Measurements from ENCODE around the gene CEP78.

Gene CEP78

GRCh38 chr9:78297672-78297961 is 61.7 kb downstream of the CEP78 start:
- Histone ChIP-seq H3K9me3 (ENCODE audit: control insufficient read depth, low read length) (no peaks in the 10 kb centered on the region), H3K4me2 (ENCODE audit: low read length) (peak overlapping the region; percentile 91), H3K27ac (no peak overlapping the region), H3K79me2 (no peaks in the 10 kb centered on the region), H3K4me1 (no peaks in the 10 kb centered on the region), H2AFZ (peak overlapping the region; percentile 61), H3K9ac (no peak overlapping the region), H3K27me3 (ENCODE audit: control insufficient read depth, insufficient read depth, low read length) (no peaks in the 10 kb centered on the region), H3K4me3 (ENCODE audit: low read depth, low read length) (peak overlapping the region; percentile 61), H3K36me3 (ENCODE audit: control insufficient read depth, insufficient read depth, low read length) (no peaks in the 10 kb centered on the region)
- TF ChIP-seq CTCF (IDR thresholded peaks at IDR 0.05): no peak

GRCh38 chr9:78298046-78298765 is 62.3 kb downstream of the CEP78 start:
- Histone ChIP-seq H3K4me3 (ENCODE audit: low read depth, low read length) (peak overlapping the region; percentile 61), H3K4me2 (ENCODE audit: low read length) (no peak overlapping the region), H3K27ac (no peak overlapping the region), H3K9me3 (ENCODE audit: control insufficient read depth, low read length) (no peaks in the 10 kb centered on the region), H3K27me3 (ENCODE audit: control insufficient read depth, insufficient read depth, low read length) (no peaks in the 10 kb centered on the region), H2AFZ (peak overlapping the region; percentile 61), H3K9ac (no peak overlapping the region), H3K4me1 (no peaks in the 10 kb centered on the region), H3K36me3 (ENCODE audit: control insufficient read depth, insufficient read depth, low read length) (no peaks in the 10 kb centered on the region), H3K79me2 (no peaks in the 10 kb centered on the region)
- TF ChIP-seq CTCF (IDR thresholded peaks at IDR 0.05): no peak

GRCh38 chr9:78300209-78300608 is 64.3 kb downstream of the CEP78 start:
- no peak for TF ChIP-seq CTCF (IDR thresholded peaks at IDR 0.05)
- Histone ChIP-seq H3K36me3 (ENCODE audit: control insufficient read depth, insufficient read depth, low read length) (no peaks in the 10 kb centered on the region), H3K9me3 (ENCODE audit: control insufficient read depth, low read length) (no peaks in the 10 kb centered on the region), H3K79me2 (no peaks in the 10 kb centered on the region), H2AFZ (no peak overlapping the region), H3K27me3 (ENCODE audit: control insufficient read depth, insufficient read depth, low read length) (no peaks in the 10 kb centered on the region), H3K27ac (no peak overlapping the region), H3K9ac (no peak overlapping the region), H3K4me2 (ENCODE audit: low read length) (no peak overlapping the region), H3K4me3 (ENCODE audit: low read depth, low read length) (no peak overlapping the region), H3K4me1 (no peaks in the 10 kb centered on the region)

- Histone ChIP-seq H3K27ac (no peak overlapping the region), H3K36me3 (ENCODE audit: control insufficient read depth, insufficient read depth, low read length) (no peaks in the 10 kb centered on the region), H3K4me2 (ENCODE audit: low read length) (no peak overlapping the region), H3K9me3 (ENCODE audit: control insufficient read depth, low read length) (no peaks in the 10 kb centered on the region), H3K9ac (no peak overlapping the region), H3K4me3 (ENCODE audit: low read depth, low read length) (no peak overlapping the region), H2AFZ (no peak overlapping the region), H3K79me2 (no peaks in the 10 kb centered on the region), H3K27me3 (ENCODE audit: control insufficient read depth, insufficient read depth, low read length) (no peaks in the 10 kb centered on the region), H3K4me1 (no peaks in the 10 kb centered on the region)
- no peak for TF ChIP-seq CTCF (IDR thresholded peaks at IDR 0.05)
Observed at GRCh38 chr9:78301466-78301865, 65.6 kb downstream of the CEP78 start.

- H3K4me2 ChIP-seq (ENCODE audit: low read length): no peak overlapping the region
- H3K36me3 ChIP-seq (ENCODE audit: control insufficient read depth, insufficient read depth, low read length): no peaks in the 10 kb centered on the region
- no peaks in the 10 kb centered on the region for H3K4me1 ChIP-seq
- H2AFZ ChIP-seq: no peak overlapping the region
- no peak overlapping the region for H3K4me3 ChIP-seq (ENCODE audit: low read depth, low read length)
- no peaks in the 10 kb centered on the region for H3K27me3 ChIP-seq (ENCODE audit: control insufficient read depth, insufficient read depth, low read length)
- no peaks in the 10 kb centered on the region for H3K9me3 ChIP-seq (ENCODE audit: control insufficient read depth, low read length)
- H3K27ac ChIP-seq: no peak overlapping the region
- no peak for TF ChIP-seq CTCF (IDR thresholded peaks at IDR 0.05)
- H3K79me2 ChIP-seq: no peaks in the 10 kb centered on the region
- H3K9ac ChIP-seq: no peak overlapping the region
Observed at GRCh38 chr9:78303377-78304062, 67.6 kb downstream of the CEP78 start.
